ENCODE measurements around the gene RPS27.

The RPS27 gene

GRCh38 chr1:153984123-153984894 lies 6.3 kb upstream of the RPS27 start:
- DNase-seq (ENCODE audit: low spot score): no peak
- no peak for TF ChIP-seq CTCF (IDR thresholded peaks at IDR 0.05; ENCODE audit: extremely low read depth, missing control alignments)

DNA sequence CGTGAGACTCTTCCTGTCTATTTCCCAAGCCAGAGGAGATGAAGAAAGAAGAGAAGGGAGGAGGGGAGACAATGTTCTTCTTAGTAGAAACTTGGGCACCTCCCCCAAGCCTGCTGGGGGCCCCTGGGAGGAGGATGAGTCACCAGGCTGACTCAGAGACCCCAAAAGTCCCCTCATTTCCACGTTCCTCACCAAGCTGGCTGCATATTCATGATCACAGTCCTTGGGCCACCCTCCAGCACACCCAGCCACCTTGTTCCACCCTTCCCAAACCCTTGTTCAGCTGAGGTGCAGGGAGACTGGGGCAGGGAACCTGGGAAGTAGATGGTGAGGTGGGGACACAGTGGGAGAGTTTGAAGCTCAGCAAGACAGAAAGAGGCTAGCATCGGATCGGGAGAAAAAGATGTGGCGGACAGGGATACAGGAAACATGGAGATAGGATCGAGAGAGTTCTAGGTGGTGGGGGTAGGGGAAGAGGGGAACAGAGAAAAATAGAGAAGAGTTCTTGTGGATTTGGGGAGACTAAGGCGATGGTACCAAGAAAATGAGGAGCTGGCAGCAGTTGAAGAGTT lies 5.1 kb upstream of the RPS27 start:
- no peak for DNase-seq (ENCODE audit: low spot score)
- no peak for TF ChIP-seq CTCF (IDR thresholded peaks at IDR 0.05; ENCODE audit: extremely low read depth, missing control alignments)

DNA sequence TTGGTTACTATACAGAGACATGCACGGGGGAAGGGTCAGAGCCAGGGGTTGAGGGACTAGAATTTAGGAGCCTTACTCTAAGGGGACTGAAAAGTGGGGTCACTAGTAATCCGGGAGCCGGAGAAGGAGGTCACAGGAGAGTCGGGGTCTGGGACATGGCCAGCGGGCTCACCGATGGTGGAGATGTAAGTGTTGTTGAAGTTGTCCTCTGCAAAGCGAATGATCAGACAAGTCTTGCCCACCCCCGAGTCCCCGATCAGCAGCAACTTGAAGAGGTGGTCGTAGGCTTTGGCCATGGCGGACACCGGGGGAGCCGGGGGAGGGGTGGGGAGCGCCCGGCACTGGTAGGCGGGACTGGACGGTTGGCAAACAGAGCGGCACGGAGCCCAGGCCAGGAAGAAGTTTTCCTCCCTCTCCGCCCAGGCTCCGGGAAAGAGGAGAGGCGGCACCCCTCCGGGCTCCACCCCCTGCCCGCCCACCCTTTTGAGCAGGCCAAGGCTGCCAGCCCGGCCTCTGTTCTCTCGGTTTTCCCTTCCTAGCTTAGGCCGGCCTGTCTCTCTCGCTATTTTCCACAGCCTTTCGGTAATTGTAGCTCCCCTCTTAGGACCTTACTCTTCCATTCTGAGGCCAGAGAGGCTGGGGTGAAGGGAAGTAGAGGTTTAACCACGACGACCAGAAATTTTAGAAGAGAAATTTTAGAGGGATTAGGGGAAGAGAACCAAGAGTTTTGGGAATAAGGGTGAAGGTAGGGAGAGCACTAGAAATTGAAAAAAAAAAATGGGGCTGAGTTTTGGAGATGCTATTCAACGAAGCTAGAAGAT lies 4.4 kb upstream of the RPS27 start, which contains the start of gene RAB13:
TSS of gene RAB13 (minus strand) at position 399 of the 821 bp plus-strand sequence. CDS start at position 296, 103 bp downstream.
- no peak for TF ChIP-seq CTCF (IDR thresholded peaks at IDR 0.05; ENCODE audit: extremely low read depth, missing control alignments)
- peak; percentile 47 for DNase-seq (ENCODE audit: low spot score)

- no peak for TF ChIP-seq CTCF (IDR thresholded peaks at IDR 0.05; ENCODE audit: extremely low read depth, missing control alignments)
- no peak for DNase-seq (ENCODE audit: low spot score)
Observed at GRCh38 chr1:153987621-153988020, 2.9 kb upstream of the RPS27 start.

DNA sequence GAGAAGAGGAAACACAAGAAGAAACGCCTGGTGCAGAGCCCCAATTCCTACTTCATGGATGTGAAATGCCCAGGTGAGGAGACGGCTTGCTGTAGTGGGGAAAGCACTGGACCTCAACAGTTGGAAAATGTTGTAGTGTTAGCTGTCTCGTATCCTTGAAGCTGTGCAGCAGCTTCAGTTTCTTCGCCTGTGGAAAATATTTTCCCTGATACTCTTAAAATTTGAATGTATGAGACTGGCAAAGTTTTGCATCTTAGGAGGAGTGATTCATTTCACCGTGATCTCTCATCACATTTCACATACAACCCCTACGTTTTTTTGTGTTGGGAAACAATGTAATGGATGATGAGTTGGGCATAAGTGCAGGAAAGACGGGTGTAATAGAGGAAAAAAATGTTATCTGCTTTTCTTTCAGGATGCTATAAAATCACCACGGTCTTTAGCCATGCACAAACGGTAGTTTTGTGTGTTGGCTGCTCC lies 629 bp downstream of the RPS27 start:
- no peak for TF ChIP-seq CTCF (IDR thresholded peaks at IDR 0.05; ENCODE audit: extremely low read depth, missing control alignments)
- no peak for DNase-seq (ENCODE audit: low spot score)

DNA sequence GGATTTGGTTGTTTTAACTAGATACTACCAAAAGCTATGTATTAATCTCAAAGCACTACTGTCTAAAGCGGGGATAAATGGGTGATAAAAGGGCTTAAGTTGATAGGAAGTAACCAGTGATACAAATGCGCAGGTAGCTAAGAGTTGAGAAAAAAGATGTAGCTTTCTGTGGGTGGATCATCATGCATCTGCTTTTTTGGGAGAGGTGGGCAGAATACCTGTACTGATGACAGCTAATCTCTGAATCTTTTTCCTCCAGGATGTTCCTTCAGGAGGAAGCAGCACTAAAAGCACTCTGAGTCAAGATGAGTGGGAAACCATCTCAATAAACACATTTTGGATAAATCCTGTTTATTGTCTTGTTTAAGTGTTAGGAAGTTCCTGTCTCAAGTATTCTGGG lies 1.2 kb downstream of the RPS27 start:
- TF ChIP-seq CTCF (IDR thresholded peaks at IDR 0.05; ENCODE audit: extremely low read depth, missing control alignments): no peak
- DNase-seq (ENCODE audit: low spot score): no peak

DNA sequence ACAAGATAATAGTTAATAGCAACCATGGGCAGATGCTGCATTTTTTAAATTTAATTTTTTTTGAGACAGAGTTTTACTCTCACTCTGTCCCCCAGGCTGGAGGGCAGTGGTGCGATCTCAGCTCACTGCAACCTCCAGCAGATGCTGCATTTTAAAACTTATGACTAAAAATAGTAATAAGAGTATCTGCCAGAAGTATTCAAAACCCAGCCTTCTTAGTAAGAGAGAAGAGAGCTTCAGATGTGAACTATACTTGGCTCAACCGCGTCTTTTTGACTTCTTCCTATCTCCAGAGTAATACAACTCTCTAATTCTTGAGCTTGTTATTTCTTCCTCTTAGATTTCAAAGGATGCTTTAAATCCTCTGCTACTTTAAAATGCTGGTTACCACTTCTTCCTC lies 4.6 kb downstream of the RPS27 start:
- TF ChIP-seq CTCF (IDR thresholded peaks at IDR 0.05; ENCODE audit: extremely low read depth, missing control alignments): no peak
- DNase-seq (ENCODE audit: low spot score): no peak
